SK-N-SH treated with all-trans-retinoic acid at 6 μM for 48 hours (cell line): Measurements from ENCODE around the gene RETREG1.

Experiments used
- ARNTL ChIP-seq: fragments of 450-650 bp; formaldehyde crosslinking; IDR thresholded peaks from 2 replicates; pipeline ENCODE4 v1.5.0; 2020; ENCODE audit warnings: low read depth, mild to moderate bottlenecking, moderate library complexity, borderline replicate concordance
- BACH2 ChIP-seq: fragments of 250-450 bp; sonication (Bioruptor Pico); IDR thresholded peaks from 2 replicates; pipeline ENCODE4 v1.9.0; 2021; ENCODE audit warnings: mild to moderate bottlenecking, borderline replicate concordance
- CREB5 ChIP-seq: fragments of 250-450 bp; sonication (Bioruptor Pico); IDR thresholded peaks from 2 replicates; pipeline ENCODE4 v1.5.1; 2020; ENCODE audit warnings: low read depth, mild to moderate bottlenecking, moderate library complexity
- CSRNP3 ChIP-seq: fragments of 250-450 bp; sonication (Bioruptor Pico); IDR thresholded peaks from 2 replicates; pipeline ENCODE4 v1.5.1; 2021; ENCODE audit warnings: mild to moderate bottlenecking, moderate library complexity
- ISL1 ChIP-seq: fragments of 250-450 bp; sonication (Bioruptor Pico); IDR thresholded peaks from 2 replicates; pipeline ENCODE4 v2.1.2; 2022; ENCODE audit warnings: mild to moderate bottlenecking, moderate library complexity
- RARB ChIP-seq: fragments of 250-450 bp; sonication (Bioruptor Pico); IDR thresholded peaks from 2 replicates; pipeline ENCODE4 v1.8.0; 2021; ENCODE audit warnings: mild to moderate bottlenecking, moderate library complexity
- ZFP30 ChIP-seq: fragments of 450-650 bp; formaldehyde crosslinking; IDR thresholded peaks from 2 replicates; pipeline ENCODE4 v1.5.0; 2022; ENCODE audit warnings: mild to moderate bottlenecking, moderate library complexity
- ZNF8 ChIP-seq: fragments of 450-650 bp; formaldehyde crosslinking; IDR thresholded peaks from 2 replicates; pipeline ENCODE4 v1.5.0; 2020; ENCODE audit warnings: mild to moderate bottlenecking, moderate library complexity
- TF ChIP-seq, protein P1 (sequence below): fragments of 250-450 bp; sonication (Bioruptor Pico); IDR thresholded peaks from 2 replicates; pipeline ENCODE4 v1.8.0; 2020; ENCODE audit warnings: mild to moderate bottlenecking, moderate library complexity, borderline replicate concordance

DNA sequence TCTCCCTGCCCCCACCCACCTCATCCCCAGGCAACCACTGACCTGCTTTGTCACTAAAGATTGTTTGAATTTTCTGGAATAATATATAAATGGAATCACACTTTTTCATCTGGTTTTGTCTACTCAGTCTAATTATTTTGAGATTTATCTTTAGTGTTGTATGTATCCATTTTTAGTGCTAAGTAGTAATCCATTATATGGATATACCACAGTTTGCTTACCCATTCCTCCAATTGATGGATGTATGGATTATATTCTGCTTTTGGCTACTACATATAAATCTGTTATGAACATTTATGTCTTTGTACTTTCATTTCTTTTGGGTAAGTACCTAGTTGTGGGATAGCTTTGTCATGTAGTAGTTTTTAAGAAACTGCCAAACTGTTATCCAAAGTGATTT lies 136.7 kb downstream of the RETREG1 start:
- TF ChIP-seq ZFP30 (CRISPR knock-in tag) (no peak), ISL1 (CRISPR knock-in tag) (no peak), RARB (CRISPR knock-in tag) (no peak), ARNTL (CRISPR knock-in tag) (no peak), CREB5 (CRISPR knock-in tag) (no peak), CSRNP3 (CRISPR knock-in tag) (no peak), BACH2 (CRISPR knock-in tag) (no peak), ZNF8 (CRISPR knock-in tag) (peak; percentile 94)
- TF ChIP-seq, protein P1, sequence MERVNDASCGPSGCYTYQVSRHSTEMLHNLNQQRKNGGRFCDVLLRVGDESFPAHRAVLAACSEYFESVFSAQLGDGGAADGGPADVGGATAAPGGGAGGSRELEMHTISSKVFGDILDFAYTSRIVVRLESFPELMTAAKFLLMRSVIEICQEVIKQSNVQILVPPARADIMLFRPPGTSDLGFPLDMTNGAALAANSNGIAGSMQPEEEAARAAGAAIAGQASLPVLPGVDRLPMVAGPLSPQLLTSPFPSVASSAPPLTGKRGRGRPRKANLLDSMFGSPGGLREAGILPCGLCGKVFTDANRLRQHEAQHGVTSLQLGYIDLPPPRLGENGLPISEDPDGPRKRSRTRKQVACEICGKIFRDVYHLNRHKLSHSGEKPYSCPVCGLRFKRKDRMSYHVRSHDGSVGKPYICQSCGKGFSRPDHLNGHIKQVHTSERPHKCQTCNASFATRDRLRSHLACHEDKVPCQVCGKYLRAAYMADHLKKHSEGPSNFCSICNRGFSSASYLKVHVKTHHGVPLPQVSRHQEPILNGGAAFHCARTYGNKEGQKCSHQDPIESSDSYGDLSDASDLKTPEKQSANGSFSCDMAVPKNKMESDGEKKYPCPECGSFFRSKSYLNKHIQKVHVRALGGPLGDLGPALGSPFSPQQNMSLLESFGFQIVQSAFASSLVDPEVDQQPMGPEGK (CRISPR knock-in tag) = no peak
